GM19438 (cell line): ENCODE measurements around the gene NFIX.

Source experiments
- ATAC-seq: cut with Tn5 transposase; IDR thresholded peaks from one replicate; pipeline ENCODE4 v1.9.1; 2021; ENCODE audit warnings: low read depth; ENCODE audit not compliant: unreplicated experiment

Gene NFIX

DNA sequence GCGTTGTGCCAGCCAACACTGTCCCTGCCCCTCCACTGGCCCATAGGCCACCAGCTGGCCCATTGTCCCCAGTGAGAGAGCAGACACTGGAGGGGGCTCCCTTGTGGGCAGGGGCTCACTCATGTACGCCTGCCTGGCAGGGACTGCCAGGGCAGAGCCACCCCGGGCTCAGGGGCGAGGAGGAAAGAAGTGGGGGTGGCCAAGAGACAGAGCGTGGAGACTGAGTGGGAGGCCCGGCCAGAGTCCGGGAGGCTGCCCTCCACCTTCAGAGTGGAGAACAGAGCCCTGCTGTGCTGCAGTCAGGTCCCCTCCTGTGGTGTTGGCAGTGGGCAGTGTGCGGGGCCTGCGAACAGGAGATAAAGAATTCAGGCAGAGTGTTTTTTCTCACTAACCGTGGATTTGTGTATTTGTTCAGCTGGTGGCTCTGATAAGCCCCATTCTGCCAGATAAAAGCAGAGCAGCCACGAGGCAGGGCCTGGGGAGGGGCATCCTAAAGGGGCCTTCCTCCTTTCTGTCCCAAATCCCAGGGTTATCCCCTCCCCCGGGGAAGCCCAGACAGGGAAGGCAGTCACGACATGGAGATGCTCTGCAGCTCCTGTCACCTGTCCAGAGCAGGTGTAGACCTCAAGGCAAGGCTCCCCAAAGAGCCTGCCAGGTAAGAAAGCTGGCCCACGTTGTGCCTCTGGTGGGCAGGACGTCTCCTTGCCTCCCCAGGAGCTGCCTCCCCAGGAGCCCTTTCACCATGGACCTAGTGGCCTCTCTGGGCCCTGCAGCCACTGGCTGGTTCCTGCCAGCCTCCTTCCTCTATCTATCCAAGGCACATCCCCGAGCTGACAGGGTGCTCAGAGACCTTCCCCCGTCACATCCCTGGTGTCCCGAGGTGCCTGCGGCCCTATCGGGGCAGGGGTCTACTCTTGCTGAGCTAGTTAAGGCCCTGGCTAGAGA lies 74.4 kb downstream of the NFIX start:
- no peak for ATAC-seq

DNA sequence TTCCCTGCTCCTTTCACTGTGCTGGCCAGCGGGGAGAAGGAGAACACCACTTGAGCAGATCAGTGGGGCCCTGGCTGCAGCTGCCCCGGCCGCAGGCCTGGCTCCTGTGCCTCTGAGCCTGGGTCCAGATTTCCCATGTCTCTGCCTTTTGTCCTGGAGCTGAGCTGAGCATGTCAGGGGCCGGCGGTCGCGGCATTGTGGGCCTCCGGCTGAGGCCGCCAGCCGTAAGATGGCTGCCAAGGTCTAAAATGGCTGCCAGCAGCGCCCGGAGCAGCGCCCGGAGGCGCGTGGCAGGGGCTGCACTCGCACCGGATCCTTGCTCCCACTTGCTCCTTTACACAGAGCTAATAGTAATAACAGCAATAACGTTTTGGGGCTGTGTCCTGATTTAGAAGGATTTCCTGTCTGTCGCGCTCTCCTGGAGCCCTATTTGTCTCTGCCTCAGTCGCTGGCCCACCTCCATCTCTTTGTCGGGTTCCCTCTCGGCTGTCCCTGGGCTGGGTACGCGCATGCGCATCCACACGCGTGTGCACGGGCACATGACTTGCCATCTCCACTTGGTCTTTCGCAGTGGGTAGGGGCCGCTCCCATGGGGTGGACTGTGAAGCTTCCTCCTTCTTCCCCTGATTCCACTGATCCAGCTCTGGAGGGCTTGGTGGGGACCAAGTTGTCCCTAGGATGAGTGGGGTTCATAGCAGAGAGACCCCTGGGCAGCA lies 75.3 kb downstream of the NFIX start:
- no peak for ATAC-seq

- no peak for ATAC-seq
These were observed 76.3 kb downstream of the NFIX start for GRCh38 chr19:13071444-13072187.

DNA sequence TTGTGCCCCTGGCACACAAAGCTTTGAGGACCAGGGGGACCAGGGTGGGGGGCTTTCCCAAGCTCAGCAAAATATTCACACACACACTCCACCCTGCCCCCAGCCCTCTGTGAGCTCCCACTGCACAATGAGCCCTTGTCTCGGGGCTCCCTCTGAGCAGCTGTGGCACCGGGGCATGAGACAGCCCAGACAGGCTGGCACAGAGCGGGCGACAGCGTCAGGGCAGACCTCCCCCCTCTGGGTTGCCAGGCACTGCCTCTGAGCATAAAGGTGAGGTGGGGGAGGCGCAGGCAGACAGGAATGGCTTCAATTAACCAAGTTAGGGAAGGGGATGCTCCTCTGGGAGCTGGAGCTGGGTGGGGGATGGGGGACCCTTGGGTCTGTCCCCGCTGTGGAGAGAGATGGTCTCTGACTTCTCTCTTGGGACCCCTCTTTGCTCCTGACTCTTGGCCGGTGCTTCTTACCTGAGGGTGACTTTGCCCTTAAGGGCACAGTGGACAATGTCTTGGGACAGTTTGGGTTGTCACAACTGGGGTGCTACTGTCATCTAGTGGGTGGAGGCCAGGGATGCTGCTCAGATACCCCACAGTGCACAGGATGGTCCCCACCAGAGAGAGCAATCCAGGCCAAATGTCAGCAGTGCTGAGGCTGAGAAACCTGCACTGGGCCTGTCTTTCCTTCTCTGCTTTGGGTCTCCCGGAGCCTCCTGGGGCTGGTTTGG lies 77.1 kb downstream of the NFIX start:
- ATAC-seq, result no peak

GRCh38 chr19:13073263-13073662 lies 78.0 kb downstream of the NFIX start:
- ATAC-seq, result no peak

GRCh38 chr19:13074378-13074777 lies 79.1 kb downstream of the NFIX start:
- no peak for ATAC-seq

DNA sequence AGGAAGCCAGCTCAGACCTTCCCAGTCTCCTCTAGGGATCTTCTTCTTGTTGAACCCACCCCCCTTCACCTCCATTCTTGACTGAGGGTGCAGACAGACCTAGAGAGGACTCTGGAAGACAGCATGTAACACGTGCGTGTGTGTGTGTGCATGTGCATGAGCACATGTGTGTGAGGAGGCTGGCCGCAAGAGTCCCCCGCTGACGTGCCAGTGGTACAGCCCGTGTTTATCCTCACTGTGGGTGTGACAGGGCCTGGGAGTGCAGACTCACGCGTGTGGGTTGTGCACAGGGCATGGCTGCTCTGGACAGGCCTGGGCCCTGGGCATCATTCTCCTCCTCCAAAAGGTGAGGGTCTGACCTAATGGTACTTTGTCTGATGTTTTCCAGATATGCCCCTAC lies 81.0 kb downstream of the NFIX start:
- ATAC-seq, result no peak

- no peak for ATAC-seq
These were observed 81.5 kb downstream of the NFIX start for GRCh38 chr19:13076787-13077186.

DNA sequence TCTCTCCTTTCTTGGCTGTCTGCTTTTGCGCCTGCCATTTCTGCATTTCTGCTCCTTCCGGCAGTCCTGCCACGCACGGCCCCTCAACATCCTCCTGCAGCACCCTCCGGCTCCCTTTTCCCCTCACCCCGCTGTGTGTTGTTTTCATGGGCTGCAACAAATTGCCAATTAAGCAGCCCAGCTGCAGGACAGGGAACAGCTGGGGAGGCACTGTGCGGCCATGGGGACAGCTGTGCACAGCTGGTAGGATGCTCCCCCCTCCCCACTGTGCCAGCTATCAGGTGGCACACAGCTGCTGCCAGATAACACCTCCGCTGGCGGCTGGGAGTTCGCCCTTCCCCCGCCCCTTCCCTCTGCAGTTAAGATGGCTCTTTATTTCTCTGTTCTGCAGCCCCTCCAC lies 82.0 kb downstream of the NFIX start:
- no peak for ATAC-seq

- ATAC-seq, result no peak
These were observed 83.1 kb downstream of the NFIX start for GRCh38 chr19:13078381-13078780.

- ATAC-seq, result no peak
These were observed 83.7 kb downstream of the NFIX start for GRCh38 chr19:13078897-13079541.

GRCh38 chr19:13079542-13079986 lies 84.3 kb downstream of the NFIX start:
- ATAC-seq, result no peak

GRCh38 chr19:13082192-13083007 lies 87.1 kb downstream of the NFIX start:
- no peak for ATAC-seq

- ATAC-seq, result no peak
These were observed 87.7 kb downstream of the NFIX start for GRCh38 chr19:13083008-13083404.

DNA sequence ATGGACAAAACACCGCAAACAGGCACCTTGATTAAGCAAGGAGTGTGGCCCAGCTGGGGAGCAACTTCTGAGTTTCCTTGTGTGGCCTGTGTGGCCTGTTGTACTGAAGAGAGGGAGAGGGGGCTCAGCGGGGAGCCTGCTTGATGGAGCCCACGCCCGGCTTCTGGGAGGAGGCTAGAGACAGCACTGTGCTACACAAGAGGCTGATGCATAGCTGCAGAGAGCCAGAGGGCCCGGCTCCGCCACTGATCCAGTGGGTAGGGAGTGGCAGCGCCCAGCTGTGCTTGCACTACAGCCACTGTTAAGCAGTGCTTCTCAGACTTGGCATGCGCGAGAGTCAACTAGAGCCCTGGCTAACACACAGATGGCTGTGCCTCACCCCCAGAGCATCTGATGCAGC lies 88.4 kb downstream of the NFIX start:
- ATAC-seq, result no peak

DNA sequence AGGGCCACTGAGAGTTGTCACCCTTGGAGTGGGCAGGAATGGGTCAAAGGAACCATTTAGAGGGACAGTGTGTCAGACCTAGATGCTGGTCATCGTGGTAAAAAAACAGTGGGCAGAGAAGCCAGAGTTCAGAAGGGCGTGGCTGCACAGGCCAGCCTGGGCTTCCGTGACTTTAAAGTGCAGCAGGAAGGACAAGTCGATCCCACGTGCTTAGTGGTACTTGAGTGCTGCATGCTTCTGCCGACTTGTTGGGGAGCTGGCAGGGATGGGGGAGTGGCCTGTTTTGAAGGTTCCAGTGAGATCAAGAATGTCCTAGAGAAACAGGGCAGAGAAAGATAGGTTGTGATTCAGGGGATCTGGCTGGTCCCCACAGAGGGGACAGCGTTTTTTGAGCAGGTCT lies 90.4 kb downstream of the NFIX start:
- no peak for ATAC-seq

DNA sequence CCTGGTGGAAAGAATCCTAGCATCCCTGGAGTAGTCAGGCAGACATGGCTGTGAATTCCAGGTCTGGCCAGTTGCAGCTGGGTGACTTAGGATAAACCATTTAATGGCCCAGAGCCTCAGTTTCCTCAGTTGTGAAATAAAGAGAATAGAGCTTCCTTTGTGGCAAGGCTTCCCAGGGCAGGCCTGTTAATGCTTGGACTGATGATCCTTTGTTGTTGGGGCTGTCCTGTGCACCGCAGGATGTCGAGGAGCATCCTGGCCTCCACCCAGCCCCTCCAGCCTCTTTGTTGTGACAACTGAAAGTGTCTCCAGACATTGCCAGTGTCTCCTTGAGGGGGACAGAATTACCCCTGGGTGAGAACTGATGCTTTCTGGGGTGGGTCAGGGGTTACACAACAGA lies 91.1 kb downstream of the NFIX start:
- no peak for ATAC-seq

- no peak for ATAC-seq
These were observed 92.0 kb downstream of the NFIX start for GRCh38 chr19:13087295-13087694.
